CD4-positive, alpha-beta T cell treated with Interleukin-6 for 4 hours (primary cell): Measurements from ENCODE around the gene DBN1.

Experiments used
- DNase-seq: peaks from one replicate; pipeline ENCODE4 v3.0.0-alpha.2; 2020; ENCODE audit warnings: mixed read lengths

Gene DBN1

DNA sequence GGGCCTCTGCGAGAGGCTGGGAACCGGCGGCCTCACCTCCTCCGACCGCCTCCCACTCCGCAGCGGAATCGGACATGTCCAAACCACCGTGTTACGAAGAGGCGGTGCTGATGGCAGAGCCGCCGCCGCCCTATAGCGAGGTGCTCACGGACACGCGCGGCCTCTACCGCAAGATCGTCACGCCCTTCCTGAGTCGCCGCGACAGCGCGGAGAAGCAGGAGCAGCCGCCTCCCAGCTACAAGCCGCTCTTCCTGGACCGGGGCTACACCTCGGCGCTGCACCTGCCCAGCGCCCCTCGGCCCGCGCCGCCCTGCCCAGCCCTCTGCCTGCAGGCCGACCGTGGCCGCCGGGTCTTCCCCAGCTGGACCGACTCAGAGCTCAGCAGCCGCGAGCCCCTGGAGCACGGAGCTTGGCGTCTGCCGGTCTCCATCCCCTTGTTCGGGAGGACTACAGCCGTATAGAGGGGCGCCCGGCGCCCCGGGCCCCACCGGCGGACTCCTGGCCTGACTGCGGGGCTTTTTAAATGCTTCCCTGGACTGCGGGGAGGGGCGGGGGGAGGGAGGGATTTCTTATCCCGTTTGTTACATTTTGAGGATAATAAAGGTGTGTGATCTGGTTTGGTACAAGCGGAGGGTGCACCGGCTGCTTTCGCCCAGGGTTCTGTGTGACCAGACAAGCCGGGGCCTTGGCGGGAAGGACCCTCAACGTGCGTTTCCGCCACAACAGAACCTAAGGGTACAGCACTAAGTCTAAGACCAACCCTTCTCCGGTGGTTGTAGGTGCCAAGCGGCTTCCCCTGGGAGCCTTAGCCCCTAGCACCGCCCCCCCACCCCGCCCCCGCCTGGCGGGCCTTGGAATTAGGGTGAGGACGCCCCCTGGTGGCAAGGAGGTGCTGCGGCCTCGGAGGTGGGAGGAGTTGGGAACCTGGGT, 17.5 kb downstream of the DBN1 start:
- peak; percentile 98 for DNase-seq

DNA sequence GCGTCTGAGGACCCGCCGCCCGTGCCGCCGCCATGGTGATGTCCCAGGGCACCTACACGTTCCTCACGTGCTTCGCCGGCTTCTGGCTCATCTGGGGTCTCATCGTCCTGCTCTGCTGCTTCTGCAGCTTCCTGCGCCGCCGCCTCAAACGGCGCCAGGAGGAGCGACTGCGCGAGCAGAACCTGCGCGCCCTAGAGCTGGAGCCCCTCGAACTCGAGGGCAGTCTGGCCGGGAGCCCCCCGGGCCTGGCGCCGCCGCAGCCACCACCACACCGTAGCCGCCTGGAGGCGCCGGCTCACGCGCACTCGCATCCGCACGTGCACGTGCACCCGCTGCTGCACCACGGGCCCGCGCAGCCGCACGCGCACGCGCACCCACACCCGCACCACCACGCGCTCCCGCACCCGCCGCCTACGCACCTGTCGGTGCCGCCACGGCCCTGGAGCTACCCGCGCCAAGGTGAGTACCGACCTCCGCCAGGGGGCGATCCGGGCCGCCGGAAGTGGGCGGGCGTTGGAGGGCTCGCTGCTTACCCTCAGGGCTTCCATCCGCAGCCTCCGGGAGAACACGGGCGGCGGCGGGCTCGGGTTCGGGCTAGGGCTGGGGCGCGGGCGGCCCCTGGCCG, 18.3 kb downstream of the DBN1 start:
- peak; percentile 93 for DNase-seq

DNA sequence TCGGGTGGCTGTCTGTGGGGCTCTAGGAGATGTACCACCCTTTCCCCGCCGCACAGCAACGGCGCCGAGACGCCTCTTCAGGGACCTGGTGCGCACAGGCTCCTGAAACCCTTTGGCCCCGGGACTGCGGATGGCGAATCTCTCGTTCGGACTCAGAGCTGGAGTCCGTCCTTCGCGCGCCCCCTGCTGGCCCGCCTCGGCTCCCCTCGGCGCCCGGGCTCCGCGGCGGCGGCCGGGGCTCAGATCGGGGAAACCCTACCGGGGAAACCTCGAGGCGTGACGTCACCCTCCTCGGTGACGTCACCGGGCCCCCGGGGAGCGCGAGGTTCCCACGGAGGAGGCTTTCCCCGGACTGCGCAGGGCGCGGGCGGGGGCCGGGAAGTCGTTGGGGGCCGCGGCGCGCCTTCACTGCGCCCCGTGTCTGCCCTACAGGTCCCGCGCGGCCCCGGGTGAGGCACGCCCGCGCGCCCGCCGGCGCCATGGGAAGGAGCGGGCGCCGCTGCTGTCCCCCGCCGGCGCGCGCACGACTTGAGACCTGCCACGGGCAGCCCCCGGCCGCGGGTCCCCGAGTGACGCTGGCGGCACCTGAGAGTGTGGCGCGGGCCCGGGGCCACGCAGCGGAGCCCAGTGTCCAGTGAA, 18.9 kb downstream of the DBN1 start:
- DNase-seq = peak; percentile 93

DNA sequence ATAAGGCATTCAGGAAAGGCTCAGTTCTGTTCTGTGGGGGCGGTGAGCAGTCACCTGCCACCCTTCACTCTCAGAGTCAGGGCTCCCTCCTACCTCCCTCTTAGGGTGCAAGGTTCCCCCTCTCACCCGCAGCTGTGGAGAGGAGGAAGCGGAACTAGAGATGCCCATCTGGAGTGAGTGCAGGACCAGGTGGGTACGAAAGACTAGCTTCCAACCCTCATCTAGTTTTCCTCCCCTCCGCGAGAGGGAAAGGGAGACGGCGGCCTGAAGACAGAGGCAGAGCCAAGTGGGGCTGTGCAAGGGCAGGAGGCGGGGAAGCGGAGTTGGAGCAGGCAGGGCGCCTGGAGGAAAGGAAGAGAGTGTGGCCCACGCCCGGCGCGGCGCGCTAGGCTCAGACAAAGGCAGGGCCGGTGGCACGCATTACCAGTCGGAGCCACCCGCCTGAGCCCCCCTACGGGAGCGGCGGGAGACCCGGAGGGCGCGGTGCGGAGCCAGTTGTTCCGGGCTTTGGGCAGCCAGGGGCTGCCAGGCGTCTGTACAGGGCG, 19.5 kb downstream of the DBN1 start:
- no peak for DNase-seq

DNA sequence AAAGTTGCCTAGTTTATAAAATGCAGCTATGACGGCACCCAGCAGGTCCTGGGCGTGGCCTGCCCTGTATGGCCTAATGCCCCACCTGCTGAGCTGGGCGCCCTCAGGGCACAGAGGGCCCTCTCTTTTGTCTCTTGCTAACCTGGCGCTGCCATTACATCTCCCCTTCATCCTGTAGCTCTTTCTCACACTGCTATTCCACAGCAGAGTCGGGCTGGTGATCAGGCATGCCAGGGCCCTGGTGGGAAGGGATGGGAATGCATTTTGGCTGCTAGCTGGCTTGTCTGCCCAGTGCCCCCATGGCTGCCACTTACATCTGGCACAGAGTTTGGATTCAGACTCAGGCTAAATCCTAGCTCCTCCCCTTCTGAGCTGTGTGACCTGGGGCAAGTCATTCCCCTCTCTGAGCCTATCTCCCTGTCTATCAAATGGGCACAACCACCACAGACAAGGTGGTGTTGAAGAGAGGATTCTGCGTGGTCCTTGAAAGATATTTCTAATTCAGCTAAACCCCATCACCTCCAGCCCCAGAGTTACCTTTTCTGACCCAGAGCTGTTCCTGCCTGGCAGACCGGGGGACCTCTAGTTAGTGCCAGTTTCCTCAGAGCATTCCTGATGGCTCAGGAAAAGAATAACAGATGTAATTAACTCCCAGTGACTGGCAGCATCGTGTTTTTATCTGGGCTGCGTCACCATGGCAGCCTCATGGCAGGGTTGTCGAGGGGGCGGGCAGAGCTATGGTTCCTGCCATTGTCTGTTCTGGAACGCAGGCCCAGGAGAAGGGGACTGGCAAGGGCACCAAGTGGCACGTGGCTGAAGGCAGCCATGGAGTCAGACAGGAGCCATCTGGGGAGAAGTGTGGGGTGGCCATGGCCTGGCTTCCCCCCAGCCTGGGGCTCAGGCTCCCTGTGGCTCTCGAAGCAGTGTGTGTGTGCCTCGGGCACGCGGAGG, 20.5 kb downstream of the DBN1 start:
- no peak for DNase-seq

DNA sequence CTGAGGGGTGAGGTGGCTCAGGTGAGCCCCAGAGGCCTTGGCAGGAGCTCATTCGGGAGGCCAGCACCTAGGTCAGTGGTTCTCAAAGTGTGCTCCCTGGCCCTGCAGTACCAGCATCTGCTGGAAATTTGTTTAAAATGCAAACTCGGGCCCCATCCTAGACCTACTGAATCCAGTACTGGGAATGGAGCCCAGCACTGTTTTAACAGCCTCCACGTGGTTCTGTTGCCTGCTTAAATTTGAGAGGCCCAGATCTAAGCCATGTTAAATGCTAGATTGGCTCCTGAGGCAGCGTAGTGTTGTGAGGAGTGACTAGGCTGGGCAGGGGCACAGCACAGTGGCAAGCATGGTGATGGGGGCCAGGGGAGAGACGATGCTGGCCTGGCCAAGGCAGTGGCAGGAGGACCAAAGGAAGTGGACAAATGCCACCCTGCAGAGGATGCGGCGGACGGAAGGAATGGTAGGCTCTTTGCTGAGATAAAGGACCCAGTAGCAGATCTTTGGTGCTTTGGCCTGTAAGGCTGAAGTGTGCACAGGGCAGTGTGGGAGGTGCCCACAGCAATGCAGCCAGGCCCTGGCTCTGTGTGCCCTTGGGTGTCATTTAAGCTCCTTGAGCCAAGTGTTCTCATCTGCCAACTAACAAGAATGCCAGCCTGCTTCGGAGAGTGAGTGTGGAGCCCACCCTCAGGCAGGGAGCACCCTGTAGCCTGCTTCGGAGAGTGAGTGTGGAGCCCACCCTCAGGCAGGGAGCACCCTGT, 22.6 kb downstream of the DBN1 start:
- no peak for DNase-seq

DNA sequence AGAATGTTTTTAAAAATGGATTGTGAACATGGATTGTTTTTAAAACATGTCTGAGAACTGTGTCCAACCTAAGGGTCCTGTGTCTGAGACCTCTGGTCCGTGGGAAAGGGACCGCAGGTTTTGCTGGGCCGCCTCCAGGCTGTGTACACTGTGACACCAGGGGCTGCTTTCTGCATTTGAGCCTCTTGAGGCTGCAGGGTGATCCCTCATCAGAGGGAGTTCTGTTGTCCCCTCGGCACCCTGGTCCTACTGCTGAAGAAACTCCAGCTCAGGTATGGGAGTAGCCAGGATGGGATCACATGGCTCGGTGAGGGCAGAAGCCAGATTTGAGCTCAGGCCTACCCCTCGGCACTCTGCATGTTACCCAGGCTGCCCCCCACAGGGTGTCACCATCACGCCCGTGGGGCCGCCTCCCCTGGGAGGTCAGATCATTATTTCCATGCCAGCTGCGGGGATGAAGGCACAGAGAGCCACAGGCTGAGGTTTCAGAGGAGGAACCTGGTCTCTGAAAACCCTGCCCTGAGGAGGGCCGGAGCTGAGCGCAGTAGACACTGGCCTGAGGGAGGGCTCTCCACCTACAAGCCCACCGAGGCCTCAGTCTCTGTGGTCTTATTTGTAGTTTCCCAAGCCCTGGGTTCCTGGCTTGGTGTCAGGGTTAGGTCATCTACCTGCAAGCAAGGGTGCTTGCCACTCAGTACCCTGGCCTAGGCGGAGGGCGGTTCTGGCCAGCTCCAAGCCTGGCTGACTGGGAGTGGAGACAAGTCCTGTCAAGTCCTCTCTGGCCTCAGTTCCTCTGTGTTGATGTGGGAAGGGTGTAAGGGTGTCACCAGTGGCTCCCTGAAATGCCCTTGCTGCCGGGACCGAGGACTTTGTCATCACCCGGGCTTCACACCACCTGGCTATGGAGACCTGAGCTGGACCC, 24.0 kb downstream of the DBN1 start:
- no peak for DNase-seq

DNA sequence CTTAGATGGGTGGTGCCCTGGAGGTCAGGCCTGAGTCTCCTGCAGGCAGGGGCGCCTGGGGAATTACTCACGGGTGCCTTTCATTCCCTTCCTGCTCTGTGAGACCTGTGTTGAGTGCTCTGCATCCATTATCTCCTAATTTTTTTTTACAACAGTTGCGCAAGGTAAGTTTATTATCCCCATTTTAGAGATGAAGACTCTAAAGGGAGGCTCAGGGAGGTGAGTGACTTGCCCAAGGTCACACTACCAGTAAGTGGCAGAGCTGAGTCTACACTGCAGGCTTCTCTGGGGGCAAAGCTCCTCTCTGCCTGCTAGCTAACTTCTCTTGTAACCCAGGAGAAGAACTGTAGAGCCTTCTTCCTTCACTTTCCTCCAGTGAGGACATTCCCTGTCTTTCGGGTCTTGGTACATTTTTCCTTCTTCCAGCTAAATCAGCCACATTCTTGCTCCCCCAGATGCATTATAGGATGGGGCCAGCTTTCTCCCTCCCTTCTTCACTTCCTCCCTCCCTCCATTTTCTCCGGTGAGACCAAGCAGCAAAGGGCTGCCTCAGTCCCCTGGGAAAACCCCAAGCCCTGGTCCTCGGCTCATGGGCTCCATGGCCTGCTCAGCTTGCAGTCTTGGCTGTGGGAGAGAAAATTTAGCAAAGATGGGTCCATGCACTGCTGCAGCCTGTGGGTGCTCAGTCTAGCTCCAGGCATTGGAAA, 25.0 kb downstream of the DBN1 start:
- DNase-seq = no peak

DNA sequence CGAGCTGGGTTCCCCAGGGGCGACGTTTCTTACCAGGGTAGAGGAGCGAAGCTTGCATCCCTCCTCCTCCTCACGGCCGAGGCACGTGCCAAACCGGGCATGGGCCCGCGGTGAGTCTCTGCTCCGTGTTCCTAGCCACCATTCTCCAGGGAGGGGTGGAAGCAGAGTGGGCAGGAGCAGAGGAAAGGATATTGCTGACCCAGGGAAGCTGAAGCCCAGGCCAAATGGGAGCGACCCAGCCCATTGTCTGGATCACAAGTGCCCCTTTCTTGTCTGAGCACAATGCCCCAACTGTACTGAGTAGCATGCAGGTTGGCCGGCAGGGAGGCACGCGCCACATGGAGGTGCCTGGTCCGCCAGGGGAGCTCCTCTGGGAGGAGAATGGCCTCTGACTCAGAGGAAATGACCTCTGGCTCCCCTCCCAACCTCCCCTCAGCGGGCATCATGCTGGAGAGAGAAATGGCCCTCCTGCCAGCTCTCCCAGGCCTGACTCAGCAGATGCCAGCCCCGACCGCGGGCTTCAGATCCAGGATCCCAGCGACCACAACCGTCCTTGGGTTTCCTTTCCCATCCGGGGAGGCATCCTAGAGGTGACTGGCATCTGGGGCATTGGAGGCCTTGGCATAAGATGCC, 25.7 kb downstream of the DBN1 start:
- peak; percentile 28 for DNase-seq

DNA sequence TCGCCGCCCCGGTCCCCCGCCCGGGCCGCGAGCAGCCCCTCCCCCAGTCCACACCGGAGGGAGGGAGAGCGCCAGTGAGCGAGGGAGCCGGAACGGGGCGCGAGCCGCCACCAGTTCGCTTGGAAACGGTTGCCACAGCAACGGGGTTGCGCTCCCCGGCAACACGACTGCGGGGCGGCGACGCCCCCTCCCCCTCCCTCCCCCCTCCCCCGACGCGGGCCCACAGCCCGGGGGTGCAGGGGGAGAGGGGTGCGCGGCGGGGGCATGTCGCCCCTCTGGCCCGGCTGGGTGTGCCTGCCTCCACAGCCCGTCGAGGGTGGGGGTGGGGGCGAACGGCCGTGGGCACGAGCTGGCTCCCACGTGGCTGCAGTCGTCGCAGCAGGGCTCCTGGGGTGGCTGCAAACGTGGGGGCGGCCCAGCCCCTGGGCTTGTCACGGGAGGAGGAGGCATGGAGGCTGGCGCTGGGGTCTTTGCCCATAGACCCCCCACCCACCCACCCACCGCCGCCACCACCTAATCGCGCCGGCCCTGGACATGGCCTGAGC, 26.3 kb downstream of the DBN1 start:
- peak; percentile 79 for DNase-seq

DNA sequence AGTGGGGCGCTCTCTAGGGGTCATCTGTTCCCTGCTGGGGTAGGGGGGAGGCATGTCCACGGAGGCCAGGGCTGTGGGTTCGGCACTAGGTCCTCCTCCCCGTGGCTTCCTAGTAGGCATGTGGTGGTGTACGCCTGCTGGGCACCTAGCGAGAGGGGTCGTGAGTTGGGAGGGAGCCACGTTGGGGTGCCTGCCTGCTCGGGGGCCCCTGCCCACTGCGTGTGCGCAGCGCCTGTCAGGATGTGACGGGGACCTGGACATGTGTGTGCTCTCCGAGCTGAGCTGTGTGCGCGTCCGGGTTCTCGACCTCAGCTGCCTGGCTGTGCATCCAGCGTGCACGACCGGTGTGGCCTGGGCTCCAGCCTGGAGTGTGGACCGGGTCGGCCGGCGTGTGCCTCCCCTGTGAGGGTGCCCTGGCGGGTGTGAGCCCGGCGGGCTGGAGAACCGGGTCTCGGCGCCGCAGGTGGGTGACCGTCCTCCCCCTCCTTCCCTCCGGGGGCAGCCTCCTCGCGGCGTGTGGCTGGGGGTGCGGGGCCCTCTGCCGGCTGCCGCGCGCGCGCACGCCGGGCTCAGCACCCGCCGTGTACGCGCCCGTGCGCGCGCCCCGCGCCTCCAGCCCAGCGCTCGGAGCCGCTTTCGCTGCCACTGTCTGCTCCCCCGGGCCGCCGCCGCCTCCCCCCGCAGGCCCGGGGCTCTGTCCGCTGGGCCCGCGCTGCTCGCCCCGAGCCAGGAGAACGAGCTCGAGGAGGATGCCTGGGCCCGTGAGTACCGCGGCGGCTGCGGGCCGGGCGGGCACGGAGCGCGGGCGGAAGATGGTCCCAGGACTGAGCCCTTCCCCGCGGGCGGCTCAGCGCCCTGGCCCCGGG, 27.0 kb downstream of the DBN1 start, which contains the start of gene PRR7:
TSS of gene PRR7 (plus strand) at position 615 of the 866 bp plus-strand sequence. CDS start 8,254 bp downstream, outside the sequence.
- DNase-seq = peak; percentile 81

DNA sequence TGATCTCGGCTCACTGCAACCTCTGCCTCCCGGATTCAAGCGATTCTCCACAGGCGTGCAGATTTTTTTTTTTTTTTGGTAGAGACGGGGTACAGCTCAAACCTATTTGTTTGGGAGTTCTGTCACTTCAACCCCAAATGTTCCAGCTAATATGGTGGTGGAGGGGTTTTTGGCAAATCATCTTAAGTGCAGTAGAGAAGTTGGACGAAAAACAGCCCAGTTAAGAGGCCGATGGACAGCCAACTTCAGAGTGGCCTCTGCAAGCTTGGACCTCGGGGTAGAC, 27.6 kb downstream of the DBN1 start:
- no peak for DNase-seq

DNA sequence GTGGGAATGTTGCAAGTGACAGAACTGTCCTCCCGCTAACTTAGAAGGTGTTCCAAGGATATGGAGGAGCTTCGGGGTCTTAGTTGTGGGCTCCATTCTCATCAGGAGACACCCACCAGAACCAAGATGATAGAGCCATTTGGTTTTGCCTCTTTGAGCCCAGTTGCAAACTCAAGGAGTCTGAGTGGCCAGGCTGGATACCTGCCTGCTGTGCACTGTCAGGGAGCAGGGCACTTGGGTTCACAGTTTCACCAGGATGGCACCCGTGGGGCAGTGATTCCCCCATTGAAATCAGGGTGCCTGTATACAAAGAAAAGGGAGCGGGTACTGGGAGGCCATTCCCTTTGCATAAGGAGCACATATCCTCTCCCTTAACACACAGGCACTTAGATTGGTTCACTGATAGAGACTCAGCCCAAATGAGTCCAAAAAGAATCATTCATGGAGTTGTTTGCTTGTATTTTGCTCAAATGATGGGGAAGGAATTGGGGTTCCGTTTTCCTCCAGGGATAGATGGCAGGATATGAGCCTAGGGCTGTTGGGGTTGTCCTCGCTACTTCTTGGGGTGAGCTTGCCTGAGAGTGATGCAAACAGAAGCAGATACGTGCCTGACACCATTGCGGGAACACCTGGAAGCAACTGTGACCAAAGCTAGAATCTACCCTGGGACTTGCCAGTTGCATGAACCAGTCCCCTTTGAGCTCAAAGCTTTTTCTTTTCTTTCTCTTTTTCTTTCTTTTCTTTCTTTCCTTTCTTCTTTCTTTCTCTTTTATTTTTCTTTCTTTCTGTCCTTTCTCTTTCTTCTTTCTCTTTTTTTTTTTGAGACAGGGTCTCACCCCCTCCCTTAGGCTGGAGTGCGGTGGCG, 28.1 kb downstream of the DBN1 start:
- DNase-seq = peak; percentile 25

DNA sequence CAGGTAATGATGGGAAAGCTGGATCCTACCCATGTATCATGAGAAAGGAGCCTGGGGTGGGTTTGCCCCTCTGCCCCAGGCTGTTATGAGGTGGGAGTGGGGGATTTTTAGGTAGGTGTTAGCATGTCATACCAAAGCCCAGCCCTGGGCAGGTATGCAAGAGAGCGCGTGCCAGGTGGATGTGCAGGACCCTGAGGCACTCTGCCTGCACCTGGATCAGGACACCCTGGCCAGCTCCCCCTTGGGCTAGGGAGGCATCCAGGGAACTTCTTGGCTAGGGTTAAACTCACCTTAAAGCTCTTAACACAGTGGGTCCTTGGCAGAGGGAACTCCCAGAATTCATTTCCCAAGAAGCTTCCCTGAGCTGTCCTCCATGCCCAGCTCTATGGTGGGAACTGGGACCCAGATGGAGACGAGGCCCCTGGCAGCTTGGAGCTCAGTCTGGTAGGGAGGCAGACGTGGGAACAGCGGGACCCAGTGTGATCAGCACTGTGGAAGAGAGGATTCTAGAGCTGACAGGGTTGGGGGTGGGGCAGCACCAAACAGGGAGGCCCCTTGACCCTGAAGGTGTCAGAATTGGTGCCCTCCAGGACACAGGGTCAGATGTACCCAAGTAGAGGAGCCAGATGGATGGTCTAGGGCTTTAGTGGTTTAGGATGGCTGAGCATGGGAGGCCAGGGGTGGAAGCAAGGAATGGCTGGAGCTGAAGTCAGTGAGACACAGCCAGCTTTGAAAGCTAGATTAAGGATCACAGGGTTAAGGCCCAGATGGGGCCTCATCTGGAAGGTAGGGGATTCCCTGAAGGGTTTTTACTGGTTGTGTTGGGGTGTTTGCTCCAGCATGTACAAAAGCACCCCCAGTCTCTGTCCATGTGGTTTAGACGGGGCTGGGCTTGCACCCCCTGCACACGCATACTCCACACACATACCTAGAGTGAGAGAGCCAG, 29.1 kb downstream of the DBN1 start:
- DNase-seq = no peak

DNA sequence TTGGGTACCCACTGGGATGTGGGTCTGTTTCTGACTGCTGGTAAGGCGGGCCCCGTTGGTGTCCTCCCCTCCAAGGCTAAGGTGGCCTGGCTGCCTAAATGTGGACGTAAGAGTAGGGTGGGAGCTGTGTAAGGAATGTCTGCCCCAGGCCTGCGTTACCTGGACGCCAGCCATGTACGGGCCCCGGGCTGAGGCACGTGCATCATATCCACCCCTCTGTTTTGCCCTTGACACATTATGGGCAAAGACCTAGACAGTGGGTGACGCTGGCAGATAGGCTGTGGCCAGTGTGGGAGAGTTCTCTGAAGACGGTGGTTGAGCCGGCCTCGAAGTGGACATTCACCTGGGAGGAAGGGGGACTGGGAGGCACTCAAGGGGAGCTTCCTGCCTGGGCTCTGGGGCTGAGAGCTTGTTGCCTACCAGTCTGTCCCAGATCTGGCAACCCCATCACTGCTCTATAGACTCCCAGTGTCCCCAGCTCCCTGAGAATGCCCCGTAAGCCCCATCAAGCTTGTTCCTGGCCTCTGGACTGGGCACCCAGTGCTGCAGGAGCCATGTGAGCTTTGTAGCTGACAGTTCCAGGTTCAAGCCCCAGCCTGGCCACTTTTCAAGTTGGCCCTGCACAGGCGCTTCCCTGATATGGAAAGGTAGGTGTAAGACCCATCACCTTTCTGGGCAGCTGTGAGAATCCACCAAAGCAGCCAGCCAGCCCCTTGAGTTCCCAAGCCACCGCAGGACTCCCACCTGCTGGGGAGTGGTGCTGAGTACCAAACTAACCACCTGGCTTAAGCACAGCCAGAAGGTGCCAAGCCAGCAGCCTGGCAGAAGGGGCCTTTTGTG, 30.1 kb downstream of the DBN1 start:
- no peak for DNase-seq
